SK-N-SH (cell line): ENCODE data around the gene NEU4. TPM values are rescaled to one million over a fixed set of nuclear protein-coding genes. Genes with fewer than 3 reads are reported as not detected.
A peak's percentile ranks its signal among the peaks of the same experiment; 100 is the strongest.

Experiments used
- CTCF ChIA-PET: fragments of 300-600, 350-600 bp; formaldehyde crosslinking; extraction: SDS; loops from one replicate; lab custom pipeline; 2021; lab: Yijun Ruan, JAX
- POLR2A ChIA-PET: fragments of 350-600 bp; sonication (Branson Sonifier 250); formaldehyde crosslinking; extraction: SDS; loops from one replicate; lab custom pipeline; 2020; ENCODE audit warnings: antibody characterized with exemption, inconsistent platforms; lab: Yijun Ruan, JAX
- DNase-seq: peaks from one replicate; pipeline ENCODE4 v3.0.0; 2012
- H2AFZ ChIP-seq: fragments of 200-600 bp; sonication (generic); 2 replicates; pipeline ENCODE4 v1.8.1; 2016; ENCODE audit warnings: antibody characterized with exemption, mild to moderate bottlenecking, low read depth
- H3F3A ChIP-seq: fragments of 200-600 bp; sonication (generic); replicated peaks from 2 replicates; pipeline ENCODE3; 2016; ENCODE audit warnings: antibody characterized with exemption, mild to moderate bottlenecking; ENCODE audit not compliant: insufficient read depth
- H3K27ac ChIP-seq, 2 experiments: fragments of 200-500 bp in 1 of 2; fragments of 200-600 bp in 1 of 2; sonication (Bioruptor generic) in 1 of 2; sonication (generic), shearing (Covaris generic) in 1 of 2; 2 replicates each; pipeline versions ENCODE4 v1.5.1 to v1.6.1; 2014 to 2016; ENCODE audit warnings: low read depth in 2 of 2, inconsistent platforms in 1 of 2, low read length in 1 of 2, mild to moderate bottlenecking in 1 of 2, mixed read lengths in 1 of 2
- H3K27me3 ChIP-seq: fragments of 200-600 bp; sonication (generic), shearing (Covaris generic); 2 replicates; pipeline ENCODE4 v1.6.1; 2016; ENCODE audit warnings: mixed run types; ENCODE audit not compliant: insufficient read depth
- H3K36me3 ChIP-seq, 2 experiments: fragments of 200-500 bp in 1 of 2; fragments of 200-600 bp in 1 of 2; sonication (Bioruptor generic) in 1 of 2; sonication (generic) in 1 of 2; replicated peaks in 1 of 2; 2 replicates each; pipeline versions ENCODE3 to v1.5.1; 2014 to 2016; ENCODE audit warnings: low read length in 1 of 2, mild to moderate bottlenecking in 1 of 2; ENCODE audit not compliant: insufficient read depth in 2 of 2, control insufficient read depth in 1 of 2
- H3K4me1 ChIP-seq, 2 experiments: fragments of 200-500 bp in 1 of 2; fragments of 200-600 bp in 1 of 2; sonication (Bioruptor generic) in 1 of 2; sonication (generic), shearing (Covaris generic) in 1 of 2; 2 replicates each; pipeline versions ENCODE4 v1.5.1 to v1.6.1; 2014 to 2016; ENCODE audit warnings: low read depth in 1 of 2, low read length in 1 of 2, mixed run types in 1 of 2; ENCODE audit not compliant: insufficient read depth in 2 of 2, control insufficient read depth in 1 of 2
- H3K4me2 ChIP-seq: fragments of 200-600 bp; sonication (generic), shearing (Covaris generic); 2 replicates; pipeline ENCODE4 v1.6.1; 2017; ENCODE audit warnings: mixed run types
- H3K4me3 ChIP-seq, 2 experiments: fragments of 200-500 bp in 1 of 2; fragments of 200-600 bp in 1 of 2; sonication (Bioruptor generic) in 1 of 2; sonication (generic), shearing (Covaris generic) in 1 of 2; 2 replicates each; pipeline versions ENCODE4 v1.5.1 to v1.8.1; 2014 to 2016; ENCODE audit warnings: low read depth in 2 of 2, inconsistent platforms in 1 of 2, low read length in 1 of 2, mild to moderate bottlenecking in 1 of 2, mixed read lengths in 1 of 2, moderate library complexity in 1 of 2
- H3K79me2 ChIP-seq: fragments of 200-600 bp; sonication (generic); 2 replicates; pipeline ENCODE4 v1.8.1; 2017; ENCODE audit warnings: mild to moderate bottlenecking; ENCODE audit not compliant: insufficient read depth
- H3K9ac ChIP-seq: fragments of 200-600 bp; sonication (generic); 2 replicates; pipeline ENCODE4 v1.6.1; 2017; ENCODE audit warnings: mixed run types
- H3K9me2 ChIP-seq: fragments of 200-600 bp; sonication (generic); 2 replicates; pipeline ENCODE4 v1.6.1; 2017; ENCODE audit warnings: mixed run types
- H3K9me3 ChIP-seq: fragments of 200-600 bp; sonication (generic); 2 replicates; pipeline ENCODE4 v1.6.1; 2017; ENCODE audit warnings: mixed run types, mild to moderate bottlenecking, moderate library complexity
- H4K20me1 ChIP-seq: fragments of 200-600 bp; sonication (generic); 2 replicates; pipeline ENCODE4 v1.6.1; 2017; ENCODE audit warnings: mild to moderate bottlenecking, mixed run types; ENCODE audit not compliant: insufficient read depth
- CHD2 ChIP-seq: fragments of 150-350 bp; IDR thresholded peaks from 2 replicates; pipeline ENCODE4 v1.6.1; 2018; ENCODE audit warnings: low read length; ENCODE audit not compliant: partially characterized antibody
- EP300 ChIP-seq, 2 experiments: IDR thresholded peaks; 2 replicates each; pipeline versions ENCODE4 v1.4.0 to v1.6.1; 2012; ENCODE audit warnings: borderline replicate concordance in 1 of 2, low read depth in 1 of 2, low read length in 1 of 2
- EZH2phosphoT487 ChIP-seq: fragments of 200-600 bp; sonication (generic); IDR thresholded peaks from 2 replicates; pipeline ENCODE4 v1.6.1; 2017; ENCODE audit warnings: low read depth, mixed run types, mild to moderate bottlenecking, antibody characterized with exemption, moderate library complexity, borderline replicate concordance
- FOXJ3 ChIP-seq: sonication (generic); formaldehyde crosslinking; IDR thresholded peaks from 2 replicates; pipeline ENCODE4 v1.5.1; 2020; ENCODE audit warnings: mild to moderate bottlenecking, missing genetic modification reagents
- JUND ChIP-seq: IDR thresholded peaks from 2 replicates; pipeline ENCODE4 v1.4.0; 2012
- RAD21 ChIP-seq: IDR thresholded peaks from 2 replicates; pipeline ENCODE4 v1.6.1; 2012; ENCODE audit warnings: mild to moderate bottlenecking, low read length
- TEAD4 ChIP-seq: IDR thresholded peaks from 2 replicates; pipeline ENCODE4 v1.4.0; 2012; ENCODE audit warnings: mild to moderate bottlenecking, borderline replicate concordance; ENCODE audit not compliant: insufficient read depth
- whole genome bisulfite sequencing: methylation state at CpG from one replicate; pipeline ENCODE4 v1.1.6; 2017; ENCODE audit warnings: low lambda C conversion rate; 5-methylcytosine and 5-hydroxymethylcytosine counted together
- polyA plus RNA-seq, 3 experiments: library from polyadenylated mRNA; depleted of rRNA; stranded (reverse); fragments of >200 nt; gene quantifications; 2 replicates each; pipeline ENCODE4 v1.2.3, GENCODE V29; 2012

Gene NEU4
- polyA plus RNA-seq, 1 of the 3 experiments (the other 2 are of a cell fraction), result 0.05 TPM

DNA sequence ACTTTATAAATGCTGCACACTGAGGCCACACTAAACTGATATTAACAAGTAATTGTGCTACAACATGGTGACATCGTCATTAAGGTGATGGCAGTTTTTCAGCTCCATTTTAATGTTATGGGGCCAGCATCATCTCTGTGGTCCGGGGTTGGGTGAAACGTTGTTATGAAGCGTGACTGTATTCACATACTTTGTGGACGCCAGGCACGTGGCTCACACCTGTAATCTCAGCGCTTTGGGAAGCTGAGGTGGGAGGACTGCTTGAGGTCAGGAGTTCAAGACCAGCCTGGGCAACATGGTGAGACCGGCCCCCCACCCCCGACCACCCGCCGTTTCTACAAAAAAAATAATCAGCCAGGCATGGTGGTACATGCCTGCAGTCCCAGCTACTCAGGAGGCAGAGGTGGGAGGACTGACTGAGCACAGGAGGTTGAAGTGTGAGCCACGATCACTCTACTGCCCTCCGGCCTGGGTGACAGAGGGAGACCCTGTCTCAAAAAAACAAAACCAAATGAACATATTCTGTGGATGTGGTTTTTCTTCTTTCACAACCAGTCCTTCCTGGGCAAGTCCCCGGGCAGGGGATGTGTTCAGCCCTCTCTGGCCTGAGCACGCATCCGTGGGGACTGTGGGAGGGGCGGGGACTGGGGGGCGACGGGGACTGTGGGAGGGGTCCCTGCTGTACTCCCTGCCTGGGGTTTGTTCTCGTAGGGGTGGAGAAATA is 45.3 kb upstream of the NEU4 start:
- no peaks in the 10 kb centered on the region for H3K79me2 ChIP-seq
- no peak overlapping the region for H2AFZ ChIP-seq
- H3K4me1 ChIP-seq, result peaks cover 0 to 39% of the 10 kb centered on the region in 2 experiments; a peak in 1 of 4 replicates
- whole genome bisulfite sequencing, result 88% methylated on average over 19 of the region's 20 CpGs
- ChIA-PET CTCF (interaction anchor here (0.7 to 2.5 kb wide), 8 partner anchors 10 to 114 kb away, joined by 3 to 13 read pairs (median 4); partner anchors contain the start of genes D2HGDH and GAL3ST2), POLR2A (interaction anchor here (1.1 kb wide), 1 partner anchor 61 kb away, joined by 3 read pairs; the partner anchor contains the start of gene ING5)
- no peak for TF ChIP-seq JUND
- TF ChIP-seq EP300 (IDR thresholded peaks at IDR 0.05; ENCODE audit: borderline replicate concordance in 1 of 2, low read depth in 1 of 2, low read length in 1 of 2), result no peak
- TF ChIP-seq CHD2, result no peak
- TF ChIP-seq TEAD4, result no peak
- TF ChIP-seq EZH2phosphoT487, result no peak
- no peak overlapping the region for H3K4me2 ChIP-seq
- H4K20me1 ChIP-seq, result no peaks in the 10 kb centered on the region
- H3K9me2 ChIP-seq, result no peaks in the 10 kb centered on the region
- no peak overlapping the region for H3K9ac ChIP-seq
- peaks cover 8% of the 10 kb centered on the region for H3F3A ChIP-seq
- no peaks in the 10 kb centered on the region for H3K27me3 ChIP-seq
- H3K27ac ChIP-seq, result peak overlapping the region in 1 of 2 experiments; percentile 71; a peak in 1 of 4 replicates
- DNase-seq, result no peak
- H3K9me3 ChIP-seq, result no peaks in the 10 kb centered on the region
- H3K4me3 ChIP-seq, result no peak overlapping the region
- H3K36me3 ChIP-seq, result peaks cover 11 to 16% of the 10 kb centered on the region in 2 experiments

DNA sequence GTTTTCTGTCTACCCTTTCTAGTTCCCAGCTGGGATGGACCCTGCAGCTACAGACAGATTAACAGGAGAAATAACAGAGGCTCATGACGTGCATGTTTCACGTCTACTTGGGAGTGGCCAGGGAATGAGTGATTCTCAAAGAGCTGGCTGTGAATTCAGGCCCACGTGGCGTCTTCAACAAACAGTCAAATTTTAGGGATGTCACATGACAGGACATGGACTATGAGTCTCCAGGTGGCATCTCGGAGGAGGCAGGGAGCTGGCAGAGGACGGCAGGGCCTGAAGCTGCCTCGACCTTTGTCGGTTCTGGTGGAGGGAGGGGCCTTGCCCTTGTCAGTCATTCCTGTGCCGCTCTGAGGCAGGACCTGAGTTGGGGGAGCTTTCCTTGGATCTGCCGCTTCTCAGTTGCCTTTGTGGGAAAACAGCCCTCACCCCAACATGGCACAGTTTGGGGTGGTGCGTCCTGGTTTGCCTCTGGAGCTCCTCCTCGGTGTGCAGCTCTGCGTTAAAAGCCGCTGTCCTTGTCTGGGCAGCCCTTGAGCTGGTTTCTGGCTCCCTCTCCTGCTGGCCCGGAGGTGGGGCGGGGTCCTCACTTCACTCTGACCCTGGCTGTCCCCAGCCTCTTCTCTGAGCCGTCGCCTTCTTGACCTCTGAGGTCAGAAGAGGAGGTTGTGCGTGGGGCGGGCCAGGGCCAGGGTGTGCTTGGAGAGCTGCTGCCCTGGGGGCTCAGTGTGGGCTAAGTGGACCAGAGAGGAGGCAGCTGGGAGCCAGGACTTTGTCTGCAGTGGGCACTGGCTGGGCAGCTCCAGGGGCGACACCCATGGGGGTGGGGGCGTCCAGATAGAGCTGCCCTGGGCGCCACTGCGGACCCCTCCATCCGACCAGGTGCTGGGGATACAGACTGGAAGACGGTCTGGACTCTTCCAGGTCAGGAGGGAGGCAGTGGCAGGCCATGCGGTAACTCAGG is 44.4 kb upstream of the NEU4 start:
- ChIA-PET CTCF (interaction anchor here (0.6 to 2.5 kb wide), 9 partner anchors 8 to 114 kb away, joined by 3 to 13 read pairs (median 4); partner anchors contain the start of genes D2HGDH and GAL3ST2), POLR2A (interaction anchor here (1.1 kb wide), 1 partner anchor 39 kb away, joined by 3 read pairs; no protein-coding TSS in a partner anchor)
- Histone ChIP-seq H3K9ac (no peak overlapping the region), H3K27me3 (no peaks in the 10 kb centered on the region), H2AFZ (no peak overlapping the region), H3K36me3 (peaks cover 7 to 8% of the 10 kb centered on the region in 2 experiments), H3K4me1 (peaks cover 0 to 39% of the 10 kb centered on the region in 2 experiments; a peak in 1 of 4 replicates), H3K9me2 (no peaks in the 10 kb centered on the region), H3F3A (peaks cover 5% of the 10 kb centered on the region), H3K27ac (peak overlapping the region in 1 of 2 experiments; percentile 71; a peak in 1 of 4 replicates), H4K20me1 (no peaks in the 10 kb centered on the region), H3K4me2 (no peak overlapping the region), H3K79me2 (no peaks in the 10 kb centered on the region), H3K4me3 (no peak overlapping the region), H3K9me3 (no peaks in the 10 kb centered on the region)
- DNase-seq, result peak; percentile 64
- TF ChIP-seq FOXJ3 (CRISPR knock-in tag) (0 out of 2 replicates have a peak, but pooled peaks have one; percentile 39), TEAD4 (no peak), RAD21 (peak; percentile 29; the same call in 1 of the 2 replicates), EP300 (IDR thresholded peaks at IDR 0.05; ENCODE audit: borderline replicate concordance in 1 of 2, low read depth in 1 of 2, low read length in 1 of 2) (peak in 1 of 2 experiments; percentile 19; a peak in 1 of 4 replicates)
- 92% methylated on average over 13 of the region's 27 CpGs for whole genome bisulfite sequencing
